PFSK-1 (cell line): ENCODE results near the gene ITGAX.

Experiments used
- FOXP2 ChIP-seq: optimal IDR thresholded peaks from 2 replicates; pipeline ENCODE3; 2011; ENCODE audit warnings: borderline replicate concordance, control low read depth, inconsistent platforms; ENCODE audit not compliant: insufficient read depth; ENCODE audit errors: extremely low read length, extremely low read depth
- POLR2AphosphoS5 ChIP-seq: IDR thresholded peaks from 2 replicates; pipeline ENCODE4 v1.6.1; 2012; ENCODE audit warnings: low read depth, mild to moderate bottlenecking, control low read depth, low read length, moderate library complexity
- REST ChIP-seq, 2 experiments: IDR thresholded peaks; 2 replicates each; pipeline versions ENCODE4 v1.6.1 to v1.8.0; 2011 to 2012; ENCODE audit warnings: low read depth in 2 of 2, low read length in 2 of 2, control low read depth in 1 of 2, inconsistent platforms in 1 of 2, mild to moderate bottlenecking in 1 of 2, moderate library complexity in 1 of 2; ENCODE audit not compliant: insufficient read depth in 1 of 2
- SIN3A ChIP-seq: IDR thresholded peaks from 2 replicates; pipeline ENCODE4 v1.6.1; 2012; ENCODE audit warnings: mild to moderate bottlenecking, low read length, moderate library complexity, borderline replicate concordance; ENCODE audit not compliant: insufficient read depth
- TAF1 ChIP-seq: IDR thresholded peaks from 2 replicates; pipeline ENCODE4 v1.6.1; 2012; ENCODE audit warnings: low read length, control low read depth, borderline replicate concordance; ENCODE audit not compliant: insufficient read depth

GRCh38 chr16:31429796-31430195 lies 74.8 kb downstream of the ITGAX start:
- TF ChIP-seq POLR2AphosphoS5 (no peak), TAF1 (no peak), REST (IDR thresholded peaks at IDR 0.05; ENCODE audit: insufficient read depth in 1 of 2, low read depth in 2 of 2, low read length in 2 of 2) (no peak), SIN3A (no peak), FOXP2 (no peak)
